Epithelial cell of esophagus (primary cell): ENCODE results near the gene POLR1D.

Experiments
- DNase-seq: peaks from one replicate; pipeline ENCODE4 v3.0.0; 2010; ENCODE audit warnings: low read depth
- H3K4me3 ChIP-seq: 2 replicates; pipeline ENCODE4 v1.5.1; 2011; ENCODE audit warnings: mild to moderate bottlenecking, low read length, control low read depth
- CTCF ChIP-seq: IDR thresholded peaks from 2 replicates; pipeline ENCODE4 v1.5.1; 2011; ENCODE audit warnings: low read depth, mild to moderate bottlenecking, low read length, control low read depth, inconsistent platforms; ENCODE audit not compliant: insufficient read depth; ENCODE audit errors: missing control alignments

POLR1D gene

GRCh38 chr13:27600711-27601110, 21.0 kb upstream of the POLR1D start:
- H3K4me3 ChIP-seq: no peak overlapping the region
- no peak for DNase-seq
- no peak for TF ChIP-seq CTCF

GRCh38 chr13:27601208-27601607, 20.5 kb upstream of the POLR1D start:
- no peak for TF ChIP-seq CTCF
- DNase-seq: no peak
- H3K4me3 ChIP-seq: no peak overlapping the region

- no peak for TF ChIP-seq CTCF
- H3K4me3 ChIP-seq: no peak overlapping the region
- no peak for DNase-seq
These were observed 19.9 kb upstream of the POLR1D start for GRCh38 chr13:27601803-27602202.

- no peak overlapping the region for H3K4me3 ChIP-seq
- DNase-seq: no peak
- TF ChIP-seq CTCF: no peak
These were observed 16.6 kb upstream of the POLR1D start for GRCh38 chr13:27605099-27605498.

GRCh38 chr13:27605610-27606200, 16.0 kb upstream of the POLR1D start:
- H3K4me3 ChIP-seq: no peak overlapping the region
- TF ChIP-seq CTCF: no peak
- DNase-seq: no peak

GRCh38 chr13:27607125-27607524, 14.6 kb upstream of the POLR1D start:
- DNase-seq: peak; percentile 78
- H3K4me3 ChIP-seq: no peak overlapping the region
- TF ChIP-seq CTCF: no peak

GRCh38 chr13:27613628-27614027, 8.1 kb upstream of the POLR1D start:
- no peak overlapping the region for H3K4me3 ChIP-seq
- no peak for TF ChIP-seq CTCF
- DNase-seq: no peak
